Fibroblast of lung (primary cell): ENCODE measurements around the gene LY6G6C. TPM values are rescaled to one million over a fixed set of nuclear protein-coding genes. Genes with fewer than 3 reads are reported as not detected.
A peak's percentile ranks its signal among the peaks of the same experiment; 100 is the strongest.

Experiments used
- DNase-seq, 2 donors: peaks; one replicate each; pipeline versions ENCODE4 v3.0.0 to v3.0.0-alpha.2; 2010; ENCODE audit warnings: low read depth in 2 of 2
- H2AFZ ChIP-seq: 2 replicates; pipeline ENCODE4 v1.5.1; 2012; ENCODE audit warnings: low read length, control low read depth, inconsistent platforms
- H3K27ac ChIP-seq: 2 replicates; pipeline ENCODE4 v1.5.1; 2011; ENCODE audit warnings: low read length, control low read depth; ENCODE audit not compliant: insufficient read depth
- H3K27me3 ChIP-seq: 2 replicates; pipeline ENCODE4 v1.5.1; 2011; ENCODE audit warnings: mild to moderate bottlenecking, low read length; ENCODE audit not compliant: control insufficient read depth, insufficient read depth
- H3K36me3 ChIP-seq: 2 replicates; pipeline ENCODE4 v1.5.1; 2011; ENCODE audit warnings: low read length; ENCODE audit not compliant: control insufficient read depth, insufficient read depth
- H3K4me1 ChIP-seq: 2 replicates; pipeline ENCODE4 v1.5.1; 2011; ENCODE audit warnings: low read length; ENCODE audit not compliant: control insufficient read depth, insufficient read depth; ENCODE audit errors: extremely low read depth
- H3K4me2 ChIP-seq: 2 replicates; pipeline ENCODE4 v1.5.1; 2011; ENCODE audit warnings: low read length, control low read depth; ENCODE audit not compliant: insufficient read depth; ENCODE audit errors: extremely low read depth
- H3K4me3 ChIP-seq, 4 experiments: fragments of 200-600 bp in 1 of 4; sonication (generic) in 1 of 4; replicated peaks in 1 of 4; 2 replicates each; pipeline ENCODE4 v1.5.1; 2011 to 2016; ENCODE audit warnings: low read length in 4 of 4, low read depth in 3 of 4, mild to moderate bottlenecking in 3 of 4, control low read depth in 2 of 4, inconsistent platforms in 1 of 4, mixed read lengths in 1 of 4; ENCODE audit not compliant: insufficient read depth in 1 of 4; ENCODE audit errors: control extremely low read depth in 1 of 4
- H3K79me2 ChIP-seq: 2 replicates; pipeline ENCODE4 v1.5.1; 2012; ENCODE audit warnings: mild to moderate bottlenecking, low read length, inconsistent platforms; ENCODE audit not compliant: control insufficient read depth, insufficient read depth
- H3K9ac ChIP-seq: 2 replicates; pipeline ENCODE4 v1.5.1; 2011; ENCODE audit warnings: mild to moderate bottlenecking, low read length, control low read depth; ENCODE audit not compliant: insufficient read depth
- H3K9me3 ChIP-seq: 2 replicates; pipeline ENCODE4 v1.5.1; 2012; ENCODE audit warnings: low read depth, low read length; ENCODE audit not compliant: control insufficient read depth, insufficient read depth
- H4K20me1 ChIP-seq: 2 replicates; pipeline ENCODE4 v1.5.1; 2011; ENCODE audit warnings: low read length; ENCODE audit not compliant: control insufficient read depth, insufficient read depth; ENCODE audit errors: extremely low read depth
- EZH2 ChIP-seq: IDR thresholded peaks from 2 replicates; pipeline ENCODE4 v1.5.1; 2012; ENCODE audit warnings: low read length, control low read depth, mild to moderate bottlenecking; ENCODE audit errors: missing control alignments
- polyA plus RNA-seq, 2 donors: library from polyadenylated mRNA; depleted of rRNA in 1 of 2; stranded (reverse) in 1 of 2; unstranded in 1 of 2; fragments of >200 nt; gene quantifications; 2 replicates each; pipeline ENCODE4 v1.2.1, GENCODE V29; 2011 to 2012; ENCODE audit warnings: missing spikeins in 1 of 2
- total RNA-seq: library from RNA; depleted of rRNA; stranded (reverse); fragments of >200 nt; gene quantifications from 2 replicates; pipeline ENCODE4 v1.2.1, GENCODE V29; 2014
- TF ChIP-seq, protein P1 (sequence below), 2 donors: IDR thresholded peaks in 1 of 2; conservative IDR thresholded peaks in 1 of 2; 1 replicate in 1 of 2; 2 replicates in 1 of 2; pipeline ENCODE4 v1.5.1; 2011 to 2012; ENCODE audit warnings: low read length in 2 of 2, control low read depth in 1 of 2, inconsistent platforms in 1 of 2, low read depth in 1 of 2, mild to moderate bottlenecking in 1 of 2

The LY6G6C gene
- total and polyA plus RNA-seq, 2 donors (not counting 1 experiment from before 2014, with no cell fraction given), result not detected

GRCh38 chr6:31739639-31740396 is 18.3 kb upstream of the LY6G6C start, which contains the start of gene MSH5:
Gene MSH5 (plus strand): TSS chr6:31740005. CDS start chr6:31740467, 462 bp downstream.
- peak; percentile 98 to 99 for DNase-seq
- Histone ChIP-seq H3K9ac (peak within 1 kb of the TSS; percentile 73), H3K36me3 (peaks cover 2% of the 10 kb centered on the region), H2AFZ (peak within 1 kb of the TSS; percentile 81), H3K79me2 (peaks cover 29% of the 10 kb centered on the region), H4K20me1 (no peaks in the 10 kb centered on the region), H3K27ac (peak within 1 kb of the TSS; percentile 79), H3K4me1 (peaks cover 22% of the 10 kb centered on the region), H3K27me3 (no peaks in the 10 kb centered on the region), H3K9me3 (no peaks in the 10 kb centered on the region), H3K4me2 (peak within 1 kb of the TSS; percentile 86), H3K4me3 (peak within 1 kb of the TSS; percentile 79 to 91 (median 87))
- no peak for TF ChIP-seq EZH2
- TF ChIP-seq, protein P1, sequence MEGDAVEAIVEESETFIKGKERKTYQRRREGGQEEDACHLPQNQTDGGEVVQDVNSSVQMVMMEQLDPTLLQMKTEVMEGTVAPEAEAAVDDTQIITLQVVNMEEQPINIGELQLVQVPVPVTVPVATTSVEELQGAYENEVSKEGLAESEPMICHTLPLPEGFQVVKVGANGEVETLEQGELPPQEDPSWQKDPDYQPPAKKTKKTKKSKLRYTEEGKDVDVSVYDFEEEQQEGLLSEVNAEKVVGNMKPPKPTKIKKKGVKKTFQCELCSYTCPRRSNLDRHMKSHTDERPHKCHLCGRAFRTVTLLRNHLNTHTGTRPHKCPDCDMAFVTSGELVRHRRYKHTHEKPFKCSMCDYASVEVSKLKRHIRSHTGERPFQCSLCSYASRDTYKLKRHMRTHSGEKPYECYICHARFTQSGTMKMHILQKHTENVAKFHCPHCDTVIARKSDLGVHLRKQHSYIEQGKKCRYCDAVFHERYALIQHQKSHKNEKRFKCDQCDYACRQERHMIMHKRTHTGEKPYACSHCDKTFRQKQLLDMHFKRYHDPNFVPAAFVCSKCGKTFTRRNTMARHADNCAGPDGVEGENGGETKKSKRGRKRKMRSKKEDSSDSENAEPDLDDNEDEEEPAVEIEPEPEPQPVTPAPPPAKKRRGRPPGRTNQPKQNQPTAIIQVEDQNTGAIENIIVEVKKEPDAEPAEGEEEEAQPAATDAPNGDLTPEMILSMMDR (conservative IDR thresholded peaks at IDR 0.05 in 1 of 2, IDR thresholded peaks at IDR 0.05 in 1 of 2; ENCODE audit: low read depth in 1 of 2, low read length in 2 of 2), result no peak

GRCh38 chr6:31737991-31738979 is 16.7 kb upstream of the LY6G6C start:
- peaks cover 31% of the 10 kb centered on the region for H3K4me1 ChIP-seq
- H3K9me3 ChIP-seq, result no peaks in the 10 kb centered on the region
- H3K4me3 ChIP-seq, result peak overlapping the region in 2 of 4 experiments; percentile 17 to 19
- TF ChIP-seq EZH2, result no peak
- TF ChIP-seq, protein P1 (conservative IDR thresholded peaks at IDR 0.05 in 1 of 2, IDR thresholded peaks at IDR 0.05 in 1 of 2; ENCODE audit: low read depth in 1 of 2, low read length in 2 of 2), result peak; percentile 24 to 34
- H3K79me2 ChIP-seq, result peaks cover 44% of the 10 kb centered on the region
- H3K4me2 ChIP-seq, result peak overlapping the region; percentile 55
- no peaks in the 10 kb centered on the region for H3K27me3 ChIP-seq
- H3K36me3 ChIP-seq, result peaks cover 7% of the 10 kb centered on the region
- H4K20me1 ChIP-seq, result no peaks in the 10 kb centered on the region
- H2AFZ ChIP-seq, result peak overlapping the region; percentile 42
- peak; percentile 84 to 87 for DNase-seq
- H3K27ac ChIP-seq, result peak overlapping the region; percentile 79
- H3K9ac ChIP-seq, result no peak overlapping the region
